DND-41 (cell line): ENCODE data around the gene GATA2.

Experiments
- ATAC-seq: fragments of 200-7000 bp; cut with Tn5 transposase; 3 replicates; pipeline ENCODE4 v1.9.1; 2021; ENCODE audit warnings: low read depth; ENCODE audit not compliant: insufficient read depth
- DNase-seq: peaks from one replicate; pipeline ENCODE4 v3.0.0-alpha.2; 2020
- H2AFZ ChIP-seq: 2 replicates; pipeline ENCODE4 v1.6.0; 2012; ENCODE audit warnings: low read depth, low read length
- H3K27ac ChIP-seq: 2 replicates; pipeline ENCODE4 v1.5.1; 2012; ENCODE audit warnings: low read length, inconsistent platforms
- H3K27me3 ChIP-seq: fragments of 200-600 bp; sonication (generic); 2 replicates; pipeline ENCODE4 v1.6.0; 2012; ENCODE audit warnings: low read length, mild to moderate bottlenecking, inconsistent platforms; ENCODE audit not compliant: insufficient read depth, poor library complexity
- H3K36me3 ChIP-seq: 2 replicates; pipeline ENCODE4 v1.5.1; 2012; ENCODE audit warnings: low read length, inconsistent platforms; ENCODE audit not compliant: insufficient read depth
- H3K4me1 ChIP-seq: 2 replicates; pipeline ENCODE4 v1.5.1; 2012; ENCODE audit warnings: mild to moderate bottlenecking, low read length; ENCODE audit not compliant: insufficient read depth
- H3K4me2 ChIP-seq: 2 replicates; pipeline ENCODE4 v1.6.0; 2012; ENCODE audit warnings: mild to moderate bottlenecking, moderate library complexity, low read length, inconsistent platforms; ENCODE audit not compliant: insufficient read depth
- H3K4me3 ChIP-seq, 2 experiments: fragments of 200-600 bp in 1 of 2; shearing (Covaris generic) in 1 of 2; 2 replicates each; pipeline ENCODE4 v1.5.1; 2012 to 2016; ENCODE audit warnings: inconsistent platforms in 2 of 2, low read length in 2 of 2, mild to moderate bottlenecking in 2 of 2, low read depth in 1 of 2, moderate library complexity in 1 of 2
- H3K79me2 ChIP-seq: 2 replicates; pipeline ENCODE4 v1.6.0; 2012; ENCODE audit warnings: low read length, inconsistent platforms; ENCODE audit not compliant: insufficient read depth
- H3K9ac ChIP-seq: 2 replicates; pipeline ENCODE4 v1.6.0; 2012; ENCODE audit warnings: low read depth, mild to moderate bottlenecking, inconsistent platforms, low read length, moderate library complexity
- H3K9me3 ChIP-seq: 2 replicates; pipeline ENCODE4 v1.5.1; 2012; ENCODE audit warnings: low read length, moderate library complexity, mild to moderate bottlenecking, inconsistent platforms; ENCODE audit not compliant: insufficient read depth, severe bottlenecking
- H4K20me1 ChIP-seq: 2 replicates; pipeline ENCODE4 v1.6.0; 2012; ENCODE audit warnings: low read length; ENCODE audit not compliant: insufficient read depth
- EZH2 ChIP-seq: IDR thresholded peaks from 3 replicates; pipeline ENCODE4 v1.6.1; 2012; ENCODE audit warnings: borderline replicate concordance, low read depth, mild to moderate bottlenecking, moderate library complexity, low read length, inconsistent platforms; ENCODE audit not compliant: severe bottlenecking
- TF ChIP-seq, protein P1 (sequence below): IDR thresholded peaks from 2 replicates; pipeline ENCODE4 v1.5.1; 2012; ENCODE audit warnings: borderline replicate concordance, low read length, moderate library complexity, mild to moderate bottlenecking; ENCODE audit not compliant: poor library complexity, severe bottlenecking; ENCODE audit errors: extremely low read depth

GATA2 gene

DNA sequence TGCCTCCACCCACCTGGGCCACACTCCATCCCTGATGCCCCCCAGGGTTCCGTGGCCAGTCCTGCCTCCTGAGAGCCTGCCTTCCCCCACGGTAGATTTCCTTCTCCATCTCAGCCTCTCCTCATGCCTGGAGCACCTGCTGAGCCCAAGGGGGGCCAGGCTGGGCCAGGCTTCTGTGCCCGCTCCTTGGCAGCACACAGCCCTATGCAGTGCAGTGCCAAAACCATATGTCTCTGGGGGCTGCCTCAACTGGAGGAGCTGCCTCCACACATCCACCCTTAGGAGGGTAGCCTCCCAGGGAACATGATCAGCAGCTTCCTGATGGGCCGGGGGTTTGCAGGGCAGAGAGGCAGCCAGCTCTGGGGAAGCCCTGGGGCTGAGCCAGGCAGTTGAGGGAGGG is 24.6 kb upstream of the GATA2 start:
- Histone ChIP-seq H3K36me3 (no peaks in the 10 kb centered on the region), H3K4me3 (no peak overlapping the region), H3K4me2 (no peak overlapping the region), H4K20me1 (no peaks in the 10 kb centered on the region), H3K27ac (no peak overlapping the region), H3K9ac (no peak overlapping the region), H3K27me3 (no peaks in the 10 kb centered on the region), H3K79me2 (no peaks in the 10 kb centered on the region), H2AFZ (no peak overlapping the region), H3K9me3 (peaks cover 5% of the 10 kb centered on the region), H3K4me1 (no peaks in the 10 kb centered on the region)
- no peak for DNase-seq
- no peak for ATAC-seq
- TF ChIP-seq EZH2: no peak
- TF ChIP-seq, protein P1, sequence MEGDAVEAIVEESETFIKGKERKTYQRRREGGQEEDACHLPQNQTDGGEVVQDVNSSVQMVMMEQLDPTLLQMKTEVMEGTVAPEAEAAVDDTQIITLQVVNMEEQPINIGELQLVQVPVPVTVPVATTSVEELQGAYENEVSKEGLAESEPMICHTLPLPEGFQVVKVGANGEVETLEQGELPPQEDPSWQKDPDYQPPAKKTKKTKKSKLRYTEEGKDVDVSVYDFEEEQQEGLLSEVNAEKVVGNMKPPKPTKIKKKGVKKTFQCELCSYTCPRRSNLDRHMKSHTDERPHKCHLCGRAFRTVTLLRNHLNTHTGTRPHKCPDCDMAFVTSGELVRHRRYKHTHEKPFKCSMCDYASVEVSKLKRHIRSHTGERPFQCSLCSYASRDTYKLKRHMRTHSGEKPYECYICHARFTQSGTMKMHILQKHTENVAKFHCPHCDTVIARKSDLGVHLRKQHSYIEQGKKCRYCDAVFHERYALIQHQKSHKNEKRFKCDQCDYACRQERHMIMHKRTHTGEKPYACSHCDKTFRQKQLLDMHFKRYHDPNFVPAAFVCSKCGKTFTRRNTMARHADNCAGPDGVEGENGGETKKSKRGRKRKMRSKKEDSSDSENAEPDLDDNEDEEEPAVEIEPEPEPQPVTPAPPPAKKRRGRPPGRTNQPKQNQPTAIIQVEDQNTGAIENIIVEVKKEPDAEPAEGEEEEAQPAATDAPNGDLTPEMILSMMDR: no peak

DNA sequence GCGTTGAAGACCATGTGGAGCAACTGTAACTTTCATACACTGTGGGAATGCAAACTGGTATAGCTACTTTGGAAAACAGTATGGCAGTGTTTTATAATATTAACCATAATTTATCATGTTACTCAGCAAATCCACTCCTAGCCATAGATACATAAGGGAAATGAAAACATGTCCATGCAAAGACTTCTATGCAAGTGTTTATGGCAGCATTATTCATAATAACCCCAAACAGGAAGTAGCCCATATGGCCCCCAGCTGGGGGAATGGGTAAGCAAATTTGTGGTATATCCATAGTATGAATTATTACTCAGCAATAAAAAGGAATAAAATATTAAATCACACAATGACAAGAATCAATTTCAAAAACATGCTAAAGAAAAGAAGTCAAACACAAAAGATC is 23.0 kb upstream of the GATA2 start:
- H4K20me1 ChIP-seq: no peaks in the 10 kb centered on the region
- H3K27me3 ChIP-seq: no peaks in the 10 kb centered on the region
- H3K4me2 ChIP-seq: no peak overlapping the region
- H3K4me3 ChIP-seq: no peak overlapping the region
- ATAC-seq: no peak
- DNase-seq: no peak
- H3K79me2 ChIP-seq: no peaks in the 10 kb centered on the region
- TF ChIP-seq, protein P1: no peak
- no peak for TF ChIP-seq EZH2
- no peaks in the 10 kb centered on the region for H3K36me3 ChIP-seq
- H3K27ac ChIP-seq: no peak overlapping the region
- no peak overlapping the region for H3K9ac ChIP-seq
- no peaks in the 10 kb centered on the region for H3K4me1 ChIP-seq
- H3K9me3 ChIP-seq: peaks cover 5% of the 10 kb centered on the region
- H2AFZ ChIP-seq: no peak overlapping the region

DNA sequence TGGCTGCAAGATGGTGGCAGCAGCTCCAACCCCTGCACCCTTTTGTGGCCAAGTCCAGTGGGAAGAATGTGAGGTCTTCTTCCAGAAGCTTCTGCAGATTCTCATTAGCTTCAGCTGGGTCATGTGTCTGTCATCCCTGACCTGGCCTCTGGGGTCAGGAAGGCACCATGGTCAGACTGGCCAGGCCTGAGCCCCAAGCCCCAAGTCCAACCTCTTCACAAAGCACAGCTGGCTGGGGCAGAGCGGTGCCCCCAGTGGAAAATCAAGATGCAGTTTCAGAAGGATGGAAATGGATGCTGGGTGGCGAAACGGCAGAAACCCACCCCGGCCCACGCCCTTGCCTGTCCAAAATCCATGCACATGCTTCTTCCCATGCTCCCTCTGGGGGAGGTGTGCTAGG is 15.9 kb upstream of the GATA2 start:
- H3K4me2 ChIP-seq: no peak overlapping the region
- no peak overlapping the region for H3K9ac ChIP-seq
- no peak overlapping the region for H3K27ac ChIP-seq
- no peaks in the 10 kb centered on the region for H4K20me1 ChIP-seq
- no peaks in the 10 kb centered on the region for H3K79me2 ChIP-seq
- no peak for DNase-seq
- no peak for ATAC-seq
- TF ChIP-seq, protein P1: no peak
- no peak for TF ChIP-seq EZH2
- no peaks in the 10 kb centered on the region for H3K9me3 ChIP-seq
- H3K4me3 ChIP-seq: no peak overlapping the region
- no peaks in the 10 kb centered on the region for H3K27me3 ChIP-seq
- no peaks in the 10 kb centered on the region for H3K4me1 ChIP-seq
- no peak overlapping the region for H2AFZ ChIP-seq
- no peaks in the 10 kb centered on the region for H3K36me3 ChIP-seq

DNA sequence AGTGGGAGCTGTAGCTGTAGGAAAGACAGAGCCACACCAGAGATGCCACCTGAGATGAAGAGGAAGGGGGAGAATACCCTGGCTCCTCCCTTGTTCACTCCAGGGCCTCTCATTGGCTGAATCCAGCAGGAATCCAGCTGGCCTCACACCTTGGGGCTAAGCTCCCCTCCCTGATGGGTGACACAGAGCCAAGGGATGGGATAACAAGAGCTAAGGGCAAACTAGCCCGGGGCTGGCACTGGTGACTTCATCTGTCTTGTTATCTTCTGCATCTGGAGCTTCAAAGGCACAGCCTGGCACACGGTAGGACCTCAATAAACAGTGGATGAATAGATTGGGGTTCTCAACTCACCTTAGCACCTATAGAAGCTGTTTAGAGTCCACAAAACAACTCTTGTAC is 13.8 kb upstream of the GATA2 start:
- DNase-seq: no peak
- no peak overlapping the region for H3K4me3 ChIP-seq

More for the DNA sequence above, 13.8 kb upstream of the GATA2 start:
- Histone ChIP-seq H3K36me3 (no peaks in the 10 kb centered on the region), H3K27me3 (no peaks in the 10 kb centered on the region), H2AFZ (no peak overlapping the region), H4K20me1 (no peaks in the 10 kb centered on the region), H3K27ac (no peak overlapping the region), H3K79me2 (no peaks in the 10 kb centered on the region), H3K9me3 (no peaks in the 10 kb centered on the region), H3K4me2 (no peak overlapping the region), H3K4me1 (no peaks in the 10 kb centered on the region), H3K9ac (no peak overlapping the region)
- TF ChIP-seq, protein P1: no peak
- TF ChIP-seq EZH2: no peak
- no peak for ATAC-seq
